HEK293 (cell line): ENCODE measurements around the gene LRP1B.

Experiments used
- CTCF ChIA-PET: fragments of 350-600 bp; formaldehyde crosslinking; extraction: SDS; loops from one replicate; lab custom pipeline; 2021; ENCODE audit warnings: antibody characterized with exemption; lab: Yijun Ruan, JAX
- POLR2A ChIA-PET: fragments of 300-600 bp; formaldehyde crosslinking; extraction: SDS; loops from one replicate; lab custom pipeline; 2020; ENCODE audit warnings: antibody characterized with exemption, inconsistent platforms; lab: Yijun Ruan, JAX
- H3K27ac ChIP-seq: fragments of 200-500 bp; sonication (Bioruptor generic); 2 replicates; pipeline ENCODE4 v1.5.1; 2014; ENCODE audit warnings: low read depth, low read length, control low read depth, inconsistent platforms; ENCODE audit errors: extremely low read depth
- H3K36me3 ChIP-seq, 2 experiments: fragments of 200-500 bp in 1 of 2; sonication (Bioruptor generic) in 1 of 2; 1 replicate in 1 of 2; 2 replicates in 1 of 2; pipeline ENCODE4 v1.5.1; 2014 to 2017; ENCODE audit warnings: inconsistent platforms in 2 of 2, low read length in 2 of 2; ENCODE audit not compliant: control insufficient read depth in 2 of 2, insufficient read depth in 1 of 2
- H3K4me1 ChIP-seq: fragments of 200-500 bp; sonication (Bioruptor generic); 2 replicates; pipeline ENCODE4 v1.5.1; 2014; ENCODE audit warnings: mild to moderate bottlenecking, low read length, inconsistent platforms; ENCODE audit not compliant: control insufficient read depth, insufficient read depth
- H3K4me3 ChIP-seq: 2 replicates; pipeline ENCODE4 v1.5.1; 2011; ENCODE audit warnings: low read depth, mild to moderate bottlenecking, control low read depth, low read length, moderate library complexity
- H3K9me3 ChIP-seq: fragments of 200-500 bp; sonication (Bioruptor generic); 2 replicates; pipeline ENCODE4 v1.5.1; 2014; ENCODE audit warnings: low read depth, low read length, inconsistent platforms; ENCODE audit not compliant: control insufficient read depth, insufficient read depth
- GLI2 ChIP-seq: fragments of 450-650 bp; formaldehyde crosslinking; IDR thresholded peaks from 2 replicates; pipeline ENCODE4; 2017; ENCODE audit warnings: missing biosample characterization, missing genetic modification characterization, low read depth, borderline replicate concordance
- INSM2 ChIP-seq: fragments of 450-650 bp; formaldehyde crosslinking; IDR thresholded peaks from 2 replicates; pipeline ENCODE4 v1.5.1; 2016; ENCODE audit warnings: missing biosample characterization, missing genetic modification characterization
- PATZ1 ChIP-seq: fragments of 450-650 bp; formaldehyde crosslinking; IDR thresholded peaks from 2 replicates; pipeline ENCODE4 v1.5.1; 2016; ENCODE audit warnings: missing biosample characterization, missing genetic modification characterization
- PRDM2 ChIP-seq: fragments of 450-650 bp; formaldehyde crosslinking; IDR thresholded peaks from 2 replicates; pipeline ENCODE4 v1.5.1; 2016; ENCODE audit warnings: missing biosample characterization, missing genetic modification characterization, borderline replicate concordance
- PRDM4 ChIP-seq: fragments of 450-650 bp; formaldehyde crosslinking; IDR thresholded peaks from 2 replicates; pipeline ENCODE4 v1.5.1; 2017; ENCODE audit warnings: missing biosample characterization, missing genetic modification characterization
- RBAK ChIP-seq: fragments of 450-650 bp; formaldehyde crosslinking; IDR thresholded peaks from 2 replicates; pipeline ENCODE4 v1.5.1; 2016; ENCODE audit warnings: missing biosample characterization, missing genetic modification characterization
- TRIM28 ChIP-seq: IDR thresholded peaks from 2 replicates; pipeline ENCODE4 v1.6.1; 2011; ENCODE audit warnings: low read length, control low read depth, borderline replicate concordance
- ZBTB10 ChIP-seq: fragments of 450-650 bp; formaldehyde crosslinking; IDR thresholded peaks from 2 replicates; pipeline ENCODE4 v1.5.1; 2016; ENCODE audit warnings: missing biosample characterization, missing genetic modification characterization
- ZNF140 ChIP-seq: fragments of 450-650 bp; formaldehyde crosslinking; IDR thresholded peaks from 2 replicates; pipeline ENCODE4 v1.5.1; 2016; ENCODE audit warnings: missing biosample characterization, missing genetic modification characterization
- ZNF221 ChIP-seq: fragments of 450-650 bp; formaldehyde crosslinking; IDR thresholded peaks from 2 replicates; pipeline ENCODE4 v1.5.1; 2017; ENCODE audit warnings: missing biosample characterization, missing genetic modification characterization, borderline replicate concordance
- ZNF26 ChIP-seq: fragments of 450-650 bp; formaldehyde crosslinking; IDR thresholded peaks from 2 replicates; pipeline ENCODE4 v1.5.1; 2016; ENCODE audit warnings: missing biosample characterization, missing genetic modification characterization
- ZNF292 ChIP-seq: fragments of 450-650 bp; formaldehyde crosslinking; IDR thresholded peaks from 2 replicates; pipeline ENCODE4 v1.5.1; 2016; ENCODE audit warnings: low read depth, missing biosample characterization, missing genetic modification characterization, borderline replicate concordance
- ZNF585B ChIP-seq: fragments of 450-650 bp; formaldehyde crosslinking; IDR thresholded peaks from 2 replicates; pipeline ENCODE4 v1.5.1; 2016; ENCODE audit warnings: missing biosample characterization, missing genetic modification characterization
- ZNF670 ChIP-seq: fragments of 450-650 bp; formaldehyde crosslinking; IDR thresholded peaks from 2 replicates; pipeline ENCODE4 v1.5.1; 2016; ENCODE audit warnings: missing biosample characterization, missing genetic modification characterization, low read depth
- ZNF701 ChIP-seq: fragments of 450-650 bp; formaldehyde crosslinking; IDR thresholded peaks from 2 replicates; pipeline ENCODE4 v1.5.1; 2016; ENCODE audit warnings: missing biosample characterization, missing genetic modification characterization
- ZSCAN30 ChIP-seq: fragments of 450-650 bp; IDR thresholded peaks from 2 replicates; pipeline ENCODE4 v1.5.1; 2018; ENCODE audit warnings: missing biosample characterization, mild to moderate bottlenecking, missing genetic modification characterization, moderate library complexity

LRP1B gene

GRCh38 chr2:141630407-141630930 is 500.3 kb downstream of the LRP1B start:
- no peaks in the 10 kb centered on the region for H3K9me3 ChIP-seq
- no peak overlapping the region for H3K27ac ChIP-seq
- ChIA-PET CTCF (interaction anchor here (0.7 kb wide), 1 partner anchor 1244 kb away, joined by 3 read pairs; no protein-coding TSS in a partner anchor), POLR2A (no interaction called here)
- no peaks in the 10 kb centered on the region for H3K36me3 ChIP-seq
- TF ChIP-seq ZNF26 (tag by site-specific recombination), result no peak
- no peak for TF ChIP-seq ZNF670 (tag by site-specific recombination)
- no peak for TF ChIP-seq ZNF221 (tag by site-specific recombination)
- TF ChIP-seq ZNF701 (tag by site-specific recombination), result no peak
- no peak for TF ChIP-seq INSM2 (tag by site-specific recombination)
- no peak for TF ChIP-seq PRDM2
- TF ChIP-seq PRDM4 (tag by site-specific recombination), result no peak
- TF ChIP-seq ZNF292 (tag by site-specific recombination), result no peak
- no peak for TF ChIP-seq ZNF585B (tag by site-specific recombination)
- no peak for TF ChIP-seq TRIM28
- no peak for TF ChIP-seq PATZ1
- TF ChIP-seq RBAK (tag by site-specific recombination), result no peak
- no peak for TF ChIP-seq ZSCAN30 (tag by site-specific recombination)
- TF ChIP-seq ZNF140 (tag by site-specific recombination), result no peak
- TF ChIP-seq ZBTB10 (tag by site-specific recombination), result no peak
- TF ChIP-seq GLI2 (tag by site-specific recombination), result no peak
- no peaks in the 10 kb centered on the region for H3K4me1 ChIP-seq
- no peak overlapping the region for H3K4me3 ChIP-seq
